Stimulated activated naive B cell treated with anti-CD40 and anti-IgM and Interleukin-4, amounts not matched to agents 10 μg/mL and 1 μg/mL and 100 μg/mL, for 72 hours (primary cell): ENCODE measurements around the gene CTBP1.
"Not testable (repeated sequence)": the region's sequence is repeated elsewhere in the genome, so short reads cannot be mapped to it uniquely, and the experiment has no call there.

Experiments
- ATAC-seq, 2 donors: fragments of 150-1000 bp; cut with Tn5 transposase; replicated peaks; 2 replicates each; pipeline ENCODE4 v1.10.0; 2021; ENCODE audit warnings: moderate library complexity in 1 of 2
- DNase-seq: peaks from one replicate; pipeline ENCODE4 v3.0.0; 2021
- H3K27ac Mint-ChIP-seq: one replicate; pipeline ENCODE4 v1.8.0; 2022; ENCODE audit warnings: mild to moderate bottlenecking, mixed read lengths
- H3K27me3 Mint-ChIP-seq, 2 donors: one replicate each; pipeline ENCODE4 v1.8.0; 2022; ENCODE audit warnings: mixed read lengths in 2 of 2
- H3K36me3 Mint-ChIP-seq, 2 donors: one replicate each; pipeline ENCODE4 v1.8.0; 2022; ENCODE audit warnings: mixed read lengths in 2 of 2, mild to moderate bottlenecking in 1 of 2
- H3K4me1 Mint-ChIP-seq, 2 donors: one replicate each; pipeline ENCODE4 v1.8.0; 2022; ENCODE audit warnings: mixed read lengths in 2 of 2, mild to moderate bottlenecking in 1 of 2
- H3K4me3 Mint-ChIP-seq, 2 donors: one replicate each; pipeline ENCODE4 v1.8.0; 2022; ENCODE audit warnings: mild to moderate bottlenecking in 2 of 2, mixed read lengths in 2 of 2, moderate library complexity in 1 of 2
- H3K9me3 Mint-ChIP-seq, 2 donors: one replicate each; pipeline ENCODE4 v1.8.0; 2022; ENCODE audit warnings: mixed read lengths in 2 of 2, mild to moderate bottlenecking in 1 of 2

Gene CTBP1

GRCh38 chr4:1248245-1249147, at the start of gene CTBP1:
TSS of gene CTBP1 (minus strand) at chr4:1249130. CDS start at chr4:1241331, 7,799 bp downstream.
- Mint-ChIP-seq H3K4me1 (peaks cover 55 to 79% of the 10 kb centered on the region in 2 donors), H3K27me3 (no peaks in the 10 kb centered on the region), H3K36me3 (peaks cover 37 to 57% of the 10 kb centered on the region in 2 donors), H3K9me3 (no peaks in the 10 kb centered on the region), H3K4me3 (peak within 1 kb of the TSS; percentile 95 to 98), H3K27ac (peak within 1 kb of the TSS; percentile 100)
- ATAC-seq (peak; percentile 56 to 64), DNase-seq (peak; percentile 81)

- no peaks in the 10 kb centered on the region for H3K9me3 Mint-ChIP-seq
- no peaks in the 10 kb centered on the region for H3K27me3 Mint-ChIP-seq
- no peak overlapping the region for H3K4me3 Mint-ChIP-seq
- H3K27ac Mint-ChIP-seq: peak overlapping the region; percentile 39
- no peak for DNase-seq
- no peak for ATAC-seq
- H3K36me3 Mint-ChIP-seq: peaks cover 39 to 50% of the 10 kb centered on the region in 2 donors
- H3K4me1 Mint-ChIP-seq: peaks cover 32 to 61% of the 10 kb centered on the region in 2 donors
These were observed 49.5 kb upstream of the CTBP1 start for GRCh38 chr4:1298461-1298860.

GRCh38 chr4:1297456-1298325, 48.8 kb upstream of the CTBP1 start:
- no peaks in the 10 kb centered on the region for H3K27me3 Mint-ChIP-seq
- no peak for ATAC-seq
- no peak overlapping the region for H3K27ac Mint-ChIP-seq
- H3K36me3 Mint-ChIP-seq: peaks cover 38 to 50% of the 10 kb centered on the region in 2 donors
- H3K9me3 Mint-ChIP-seq: no peaks in the 10 kb centered on the region
- no peak overlapping the region for H3K4me3 Mint-ChIP-seq
- no peak for DNase-seq
- H3K4me1 Mint-ChIP-seq: peaks cover 32 to 67% of the 10 kb centered on the region in 2 donors

GRCh38 chr4:1297023-1297395, 48.1 kb upstream of the CTBP1 start:
- no peak for DNase-seq
- no peaks in the 10 kb centered on the region for H3K9me3 Mint-ChIP-seq
- H3K4me1 Mint-ChIP-seq: peaks cover 37 to 74% of the 10 kb centered on the region in 2 donors
- no peak for ATAC-seq
- H3K27ac Mint-ChIP-seq: peak overlapping the region; percentile 88
- no peak overlapping the region for H3K4me3 Mint-ChIP-seq
- peaks cover 38 to 55% of the 10 kb centered on the region in 2 donors for H3K36me3 Mint-ChIP-seq
- H3K27me3 Mint-ChIP-seq: no peaks in the 10 kb centered on the region

- no peak for DNase-seq
- ATAC-seq: no peak
- H3K27ac Mint-ChIP-seq: peak overlapping the region; percentile 88
- peaks cover 39 to 60% of the 10 kb centered on the region in 2 donors for H3K36me3 Mint-ChIP-seq
- no peak overlapping the region for H3K4me3 Mint-ChIP-seq
- H3K9me3 Mint-ChIP-seq: no peaks in the 10 kb centered on the region
- no peaks in the 10 kb centered on the region for H3K27me3 Mint-ChIP-seq
- H3K4me1 Mint-ChIP-seq: peaks cover 43 to 80% of the 10 kb centered on the region in 2 donors
These were observed 47.5 kb upstream of the CTBP1 start for GRCh38 chr4:1296324-1297022.

GRCh38 chr4:1295405-1296055, 46.6 kb upstream of the CTBP1 start:
- Mint-ChIP-seq H3K27ac (no peak overlapping the region), H3K4me1 (peaks cover 45 to 81% of the 10 kb centered on the region in 2 donors), H3K4me3 (no peak overlapping the region), H3K36me3 (peaks cover 31 to 50% of the 10 kb centered on the region in 2 donors), H3K9me3 (no peaks in the 10 kb centered on the region), H3K27me3 (no peaks in the 10 kb centered on the region)
- DNase-seq: no peak
- ATAC-seq: no peak

- peaks cover 46 to 80% of the 10 kb centered on the region in 2 donors for H3K4me1 Mint-ChIP-seq
- H3K27ac Mint-ChIP-seq: peak overlapping the region; percentile 9
- no peaks in the 10 kb centered on the region for H3K27me3 Mint-ChIP-seq
- H3K9me3 Mint-ChIP-seq: no peaks in the 10 kb centered on the region
- no peak overlapping the region for H3K4me3 Mint-ChIP-seq
- no peak for ATAC-seq
- no peak for DNase-seq
- peaks cover 29 to 48% of the 10 kb centered on the region in 2 donors for H3K36me3 Mint-ChIP-seq
These were observed 46.0 kb upstream of the CTBP1 start for GRCh38 chr4:1294891-1295290.

GRCh38 chr4:1294424-1294823, 45.5 kb upstream of the CTBP1 start:
- H3K4me1 Mint-ChIP-seq: peaks cover 43 to 79% of the 10 kb centered on the region in 2 donors
- no peak overlapping the region for H3K27ac Mint-ChIP-seq
- ATAC-seq: no peak

GRCh38 chr4:1293991-1294390, 45.1 kb upstream of the CTBP1 start:
- Mint-ChIP-seq H3K36me3 (peaks cover 21 to 40% of the 10 kb centered on the region in 2 donors), H3K27me3 (no peaks in the 10 kb centered on the region), H3K4me3 (no peak overlapping the region), H3K27ac (peak overlapping the region; percentile 51), H3K9me3 (no peaks in the 10 kb centered on the region), H3K4me1 (peaks cover 43 to 75% of the 10 kb centered on the region in 2 donors)
- DNase-seq: no peak
- ATAC-seq: no peak

More at GRCh38 chr4:1294424-1294823, 45.5 kb upstream of the CTBP1 start:
- Mint-ChIP-seq H3K27me3 (no peaks in the 10 kb centered on the region), H3K9me3 (no peaks in the 10 kb centered on the region), H3K4me3 (no peak overlapping the region), H3K36me3 (peaks cover 26 to 44% of the 10 kb centered on the region in 2 donors)
- DNase-seq: no peak

GRCh38 chr4:1293531-1293941, 44.6 kb upstream of the CTBP1 start:
- Mint-ChIP-seq H3K27ac (peak overlapping the region; percentile 51), H3K4me1 (peaks cover 42 to 74% of the 10 kb centered on the region in 2 donors)
- no peak for DNase-seq

GRCh38 chr4:1292703-1293011, 43.7 kb upstream of the CTBP1 start:
- not testable (repeated sequence) for ATAC-seq, H3K27me3 Mint-ChIP-seq, DNase-seq, H3K9me3 Mint-ChIP-seq
- H3K27ac Mint-ChIP-seq: peak overlapping the region; percentile 75
- peak overlapping the region in 1 of 2 donors; percentile 33 for H3K4me3 Mint-ChIP-seq
- H3K4me1 Mint-ChIP-seq: peaks cover 42 to 69% of the 10 kb centered on the region in 2 donors
- H3K36me3 Mint-ChIP-seq: peaks cover 11 to 31% of the 10 kb centered on the region in 2 donors

More at GRCh38 chr4:1293531-1293941, 44.6 kb upstream of the CTBP1 start:
- Mint-ChIP-seq H3K27me3 (no peaks in the 10 kb centered on the region), H3K36me3 (peaks cover 18 to 39% of the 10 kb centered on the region in 2 donors), H3K4me3 (no peak overlapping the region), H3K9me3 (no peaks in the 10 kb centered on the region)
- ATAC-seq: no peak

- no peak for DNase-seq
- peak overlapping the region; percentile 33 to 47 for H3K4me3 Mint-ChIP-seq
- no peaks in the 10 kb centered on the region for H3K27me3 Mint-ChIP-seq
- peaks cover 38 to 67% of the 10 kb centered on the region in 2 donors for H3K4me1 Mint-ChIP-seq
- H3K36me3 Mint-ChIP-seq: peaks cover 8 to 26% of the 10 kb centered on the region in 2 donors
- no peaks in the 10 kb centered on the region for H3K9me3 Mint-ChIP-seq
- peak overlapping the region; percentile 65 for H3K27ac Mint-ChIP-seq
- no peak for ATAC-seq
These were observed 43.2 kb upstream of the CTBP1 start for GRCh38 chr4:1291996-1292702.

GRCh38 chr4:1291091-1291490, 42.2 kb upstream of the CTBP1 start:
- H3K4me1 Mint-ChIP-seq: peaks cover 32 to 57% of the 10 kb centered on the region in 2 donors
- DNase-seq: no peak
- H3K4me3 Mint-ChIP-seq: peak overlapping the region; percentile 91 to 95
- H3K36me3 Mint-ChIP-seq: peaks cover 6 to 20% of the 10 kb centered on the region in 2 donors
- peak overlapping the region; percentile 91 for H3K27ac Mint-ChIP-seq
- peaks cover 4 to 5% of the 10 kb centered on the region in 2 donors for H3K9me3 Mint-ChIP-seq
- no peaks in the 10 kb centered on the region for H3K27me3 Mint-ChIP-seq
- ATAC-seq: no peak
